GM12878 (cell line): Measurements from ENCODE around the gene UQCRH. TPM values are rescaled to one million over a fixed set of nuclear protein-coding genes. Genes with fewer than 3 reads are reported as not detected.

ENCODE experiments used
- CBX5 ChIP-seq: sonication (generic); IDR thresholded peaks from 2 replicates; pipeline ENCODE4 v1.6.1; 2016; ENCODE audit warnings: low read depth, moderate library complexity, mild to moderate bottlenecking, inconsistent platforms
- CHD4 ChIP-seq: fragments of 200-600 bp; sonication (generic); IDR thresholded peaks from 2 replicates; pipeline ENCODE4 v1.6.1; 2016; ENCODE audit warnings: mild to moderate bottlenecking
- CREB1 ChIP-seq: IDR thresholded peaks from 2 replicates; pipeline ENCODE4 v1.6.1; 2012; ENCODE audit warnings: low read depth, mild to moderate bottlenecking, inconsistent platforms
- EZH2 ChIP-seq: IDR thresholded peaks from 2 replicates; pipeline ENCODE4 v1.6.1; 2012; ENCODE audit warnings: low read depth, mild to moderate bottlenecking, control low read depth, inconsistent platforms, low read length, borderline replicate concordance; ENCODE audit not compliant: control insufficient read depth
- FOS ChIP-seq: IDR thresholded peaks from 3 replicates; pipeline ENCODE4 v1.6.1; 2011; ENCODE audit warnings: borderline replicate concordance; ENCODE audit not compliant: insufficient read length; ENCODE audit errors: extremely low read depth
- IRF5 ChIP-seq: fragments of 450-650 bp; IDR thresholded peaks from 2 replicates; pipeline ENCODE4 v1.6.1; 2017; ENCODE audit warnings: borderline replicate concordance
- MYC ChIP-seq: IDR thresholded peaks from 2 replicates; pipeline ENCODE4 v1.6.1; 2011; ENCODE audit warnings: mild to moderate bottlenecking, low read length, moderate library complexity, inconsistent platforms; ENCODE audit not compliant: insufficient read depth, insufficient replicate concordance, insufficient read length, severe bottlenecking
- NFIC ChIP-seq: IDR thresholded peaks from 2 replicates; pipeline ENCODE4 v1.6.1; 2012; ENCODE audit warnings: low read depth, mild to moderate bottlenecking, inconsistent platforms, low read length, moderate library complexity
- NR2C1 ChIP-seq: fragments of 450-650 bp; IDR thresholded peaks from 2 replicates; pipeline ENCODE4 v1.6.1; 2017; ENCODE audit warnings: antibody characterized with exemption, mild to moderate bottlenecking, moderate library complexity
- NR2C2 ChIP-seq: IDR thresholded peaks from 2 replicates; pipeline ENCODE4 v1.6.1; 2011; ENCODE audit warnings: borderline replicate concordance, low read depth; ENCODE audit not compliant: control insufficient read depth, insufficient read length
- NR2F1 ChIP-seq: fragments of 450-650 bp; conservative IDR thresholded peaks from 2 replicates; pipeline ENCODE4 v1.6.1; 2017; ENCODE audit warnings: mild to moderate bottlenecking
- NRF1 ChIP-seq: conservative IDR thresholded peaks from 2 replicates; pipeline ENCODE4 v1.6.1; 2011; ENCODE audit warnings: mild to moderate bottlenecking, low read depth, low read length, improper control_type of control experiment
- POLR2A ChIP-seq: IDR thresholded peaks from 2 replicates; pipeline ENCODE4 v1.6.1; 2011; ENCODE audit warnings: low read depth, mild to moderate bottlenecking, low read length
- POLR2AphosphoS2 ChIP-seq: IDR thresholded peaks from 2 replicates; pipeline ENCODE4 v1.6.1; 2011; ENCODE audit warnings: low read depth, mild to moderate bottlenecking, low read length, improper control_type of control experiment, moderate library complexity
- RAD21 ChIP-seq: IDR thresholded peaks from 2 replicates; pipeline ENCODE4 v1.6.1; 2011; ENCODE audit warnings: mild to moderate bottlenecking, low read depth, low read length, moderate library complexity; ENCODE audit not compliant: insufficient read depth
- RAD51 ChIP-seq: fragments of 450-650 bp; IDR thresholded peaks from 2 replicates; pipeline ENCODE4 v1.6.1; 2016; ENCODE audit warnings: moderate library complexity, mild to moderate bottlenecking, inconsistent platforms
- RUNX3 ChIP-seq: IDR thresholded peaks from 2 replicates; pipeline ENCODE4 v1.6.1; 2012; ENCODE audit warnings: low read length, inconsistent platforms
- SIX5 ChIP-seq: IDR thresholded peaks from 2 replicates; pipeline ENCODE4 v1.6.1; 2011; ENCODE audit warnings: mild to moderate bottlenecking, low read depth, low read length, moderate library complexity; ENCODE audit not compliant: severe bottlenecking
- SMAD1 ChIP-seq: fragments of 450-650 bp; IDR thresholded peaks from 2 replicates; pipeline ENCODE4 v1.6.1; 2018; ENCODE audit warnings: mild to moderate bottlenecking, low read depth; ENCODE audit not compliant: partially characterized antibody
- SMAD5 ChIP-seq: IDR thresholded peaks from 2 replicates; pipeline ENCODE4 v1.6.1; 2016; ENCODE audit warnings: antibody characterized with exemption, low read depth
- SMC3 ChIP-seq: IDR thresholded peaks from 2 replicates; pipeline ENCODE4 v1.6.1; 2011; ENCODE audit warnings: low read length, improper control_type of control experiment, borderline replicate concordance
- SREBF1 ChIP-seq: IDR thresholded peaks from 2 replicates; pipeline ENCODE4 v1.6.1; 2012; ENCODE audit warnings: mild to moderate bottlenecking, low read length
- TCF7 ChIP-seq: IDR thresholded peaks from 2 replicates; pipeline ENCODE4 v1.6.1; 2014; ENCODE audit warnings: antibody characterized with exemption, borderline replicate concordance
- ZSCAN29 ChIP-seq: fragments of 450-650 bp; IDR thresholded peaks from 2 replicates; pipeline ENCODE4 v1.6.1; 2017; ENCODE audit warnings: mild to moderate bottlenecking, moderate library complexity
- polyA plus RNA-seq, 11 experiments: library from polyadenylated mRNA; depleted of rRNA in 4 of 11; unstranded in 6 of 11; stranded (reverse) in 5 of 11; fragments of >200 nt; fragmentation: Nextera tagmentation in 4 of 11; fragmentation: Illumina TruSeq in 1 of 11; extraction: Ambion mirVana in 4 of 11; extraction: Trizol in 1 of 11; gene quantifications; 1 replicate in 1 of 11; 2 replicates in 10 of 11; pipeline versions ENCODE4 v1.2.1 to v1.2.3, GENCODE V29; 2011 to 2016; ENCODE audit warnings: inconsistent platforms in 2 of 11, missing spikeins in 2 of 11, low read depth in 1 of 11
- total RNA-seq, 4 experiments: library from RNA; depleted of rRNA in 3 of 4; stranded (reverse); fragments of >200 nt in 3 of 4; fragmentation: Illumina TruSeq in 1 of 4; extraction: Trizol in 1 of 4; gene quantifications; 2 replicates each; pipeline versions ENCODE4 v1.2.1 to v1.2.3, GENCODE V29; 2013 to 2021
- TF ChIP-seq, protein P1 (sequence below): IDR thresholded peaks from 2 replicates; pipeline ENCODE4 v1.6.1; 2011; ENCODE audit warnings: borderline replicate concordance, low read depth, mild to moderate bottlenecking, moderate library complexity, low read length; ENCODE audit not compliant: insufficient read depth, poor library complexity, severe bottlenecking
- TF ChIP-seq, protein P2 (sequence below): fragments of 450-650 bp; IDR thresholded peaks from 2 replicates; pipeline ENCODE4 v1.6.1; 2017; ENCODE audit warnings: mild to moderate bottlenecking, moderate library complexity

The UQCRH gene
- total and polyA plus RNA-seq, 10 of the 15 experiments (the other 5 are each of a cell fraction or from before 2014, with no cell fraction given): 363 to 1,782 (median 597) TPM

- TF ChIP-seq NR2C2 (no peak), FOS (no peak), SMAD1 (no peak), RUNX3 (peak; percentile 2; the same call in 1 of the 2 replicates), CREB1 (no peak), NFIC (0 out of 2 replicates have a peak, but pooled peaks have one; percentile 9), POLR2AphosphoS2 (no peak), ZSCAN29 (no peak), CBX5 (no peak), NR2C1 (no peak), NRF1 (no peak), POLR2A (peak; percentile 77), SIX5 (no peak), SMC3 (peak; percentile 40; the same call in 1 of the 2 replicates), SREBF1 (no peak), MYC (no peak), IRF5 (no peak), TCF7 (no peak), NR2F1 (no peak), RAD21 (peak; percentile 70), RAD51 (no peak), EZH2 (no peak), CHD4 (no peak), SMAD5 (peak; percentile 70)
- TF ChIP-seq, protein P1, sequence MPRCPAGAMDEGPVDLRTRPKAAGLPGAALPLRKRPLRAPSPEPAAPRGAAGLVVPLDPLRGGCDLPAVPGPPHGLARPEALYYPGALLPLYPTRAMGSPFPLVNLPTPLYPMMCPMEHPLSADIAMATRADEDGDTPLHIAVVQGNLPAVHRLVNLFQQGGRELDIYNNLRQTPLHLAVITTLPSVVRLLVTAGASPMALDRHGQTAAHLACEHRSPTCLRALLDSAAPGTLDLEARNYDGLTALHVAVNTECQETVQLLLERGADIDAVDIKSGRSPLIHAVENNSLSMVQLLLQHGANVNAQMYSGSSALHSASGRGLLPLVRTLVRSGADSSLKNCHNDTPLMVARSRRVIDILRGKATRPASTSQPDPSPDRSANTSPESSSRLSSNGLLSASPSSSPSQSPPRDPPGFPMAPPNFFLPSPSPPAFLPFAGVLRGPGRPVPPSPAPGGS: no peak
- TF ChIP-seq, protein P2, sequence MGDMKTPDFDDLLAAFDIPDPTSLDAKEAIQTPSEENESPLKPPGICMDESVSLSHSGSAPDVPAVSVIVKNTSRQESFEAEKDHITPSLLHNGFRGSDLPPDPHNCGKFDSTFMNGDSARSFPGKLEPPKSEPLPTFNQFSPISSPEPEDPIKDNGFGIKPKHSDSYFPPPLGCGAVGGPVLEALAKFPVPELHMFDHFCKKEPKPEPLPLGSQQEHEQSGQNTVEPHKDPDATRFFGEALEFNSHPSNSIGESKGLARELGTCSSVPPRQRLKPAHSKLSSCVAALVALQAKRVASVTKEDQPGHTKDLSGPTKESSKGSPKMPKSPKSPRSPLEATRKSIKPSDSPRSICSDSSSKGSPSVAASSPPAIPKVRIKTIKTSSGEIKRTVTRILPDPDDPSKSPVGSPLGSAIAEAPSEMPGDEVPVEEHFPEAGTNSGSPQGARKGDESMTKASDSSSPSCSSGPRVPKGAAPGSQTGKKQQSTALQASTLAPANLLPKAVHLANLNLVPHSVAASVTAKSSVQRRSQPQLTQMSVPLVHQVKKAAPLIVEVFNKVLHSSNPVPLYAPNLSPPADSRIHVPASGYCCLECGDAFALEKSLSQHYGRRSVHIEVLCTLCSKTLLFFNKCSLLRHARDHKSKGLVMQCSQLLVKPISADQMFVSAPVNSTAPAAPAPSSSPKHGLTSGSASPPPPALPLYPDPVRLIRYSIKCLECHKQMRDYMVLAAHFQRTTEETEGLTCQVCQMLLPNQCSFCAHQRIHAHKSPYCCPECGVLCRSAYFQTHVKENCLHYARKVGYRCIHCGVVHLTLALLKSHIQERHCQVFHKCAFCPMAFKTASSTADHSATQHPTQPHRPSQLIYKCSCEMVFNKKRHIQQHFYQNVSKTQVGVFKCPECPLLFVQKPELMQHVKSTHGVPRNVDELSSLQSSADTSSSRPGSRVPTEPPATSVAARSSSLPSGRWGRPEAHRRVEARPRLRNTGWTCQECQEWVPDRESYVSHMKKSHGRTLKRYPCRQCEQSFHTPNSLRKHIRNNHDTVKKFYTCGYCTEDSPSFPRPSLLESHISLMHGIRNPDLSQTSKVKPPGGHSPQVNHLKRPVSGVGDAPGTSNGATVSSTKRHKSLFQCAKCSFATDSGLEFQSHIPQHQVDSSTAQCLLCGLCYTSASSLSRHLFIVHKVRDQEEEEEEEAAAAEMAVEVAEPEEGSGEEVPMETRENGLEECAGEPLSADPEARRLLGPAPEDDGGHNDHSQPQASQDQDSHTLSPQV: no peak
Measured at GRCh38 chr1:46333300-46334029, 30.0 kb downstream of the UQCRH start (continued).
